ENCODE measurements around the gene USP6.

DNA sequence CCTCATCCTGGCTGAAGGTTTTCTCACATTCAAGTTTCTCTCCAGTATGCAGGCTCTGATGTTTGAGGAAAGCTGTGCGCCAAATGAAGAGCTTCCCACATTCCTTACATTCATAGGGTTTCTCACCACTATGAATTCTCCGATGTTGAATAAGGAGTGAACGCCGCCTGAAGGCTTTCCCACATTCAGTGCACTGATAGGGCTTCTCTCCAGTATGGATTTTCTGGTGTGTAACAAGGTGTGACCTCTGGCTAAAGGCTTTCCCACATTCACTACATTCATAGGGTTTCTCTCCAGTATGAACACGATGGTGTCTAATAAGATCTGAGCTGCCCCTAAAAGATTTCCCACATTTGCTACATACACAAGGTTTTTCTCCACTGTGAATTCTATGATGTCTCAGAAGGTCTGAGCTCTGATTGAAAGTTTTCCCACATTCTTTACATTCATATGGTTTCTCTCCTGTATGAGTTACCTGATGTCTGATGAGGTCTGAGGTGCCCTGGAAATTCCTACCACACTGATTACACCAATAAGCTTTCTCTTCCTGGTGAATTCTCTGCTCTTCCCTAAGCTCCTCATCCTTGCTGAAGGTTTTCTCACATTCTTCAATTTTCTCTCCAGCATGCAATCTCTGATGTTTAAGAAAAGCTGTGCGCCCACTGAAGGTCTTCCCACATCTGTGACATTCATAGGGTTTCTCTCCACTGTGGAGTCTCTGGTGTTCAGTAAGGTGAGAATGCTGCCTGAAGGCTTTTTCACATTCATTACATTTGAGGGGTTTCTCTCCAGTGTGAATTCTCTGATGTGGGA is 67.0 kb downstream of the USP6 start:
- TF ChIP-seq ZBTB8A (CRISPR knock-in tag; IDR thresholded peaks at IDR 0.05; ENCODE audit: borderline replicate concordance, low read depth) (no peak), POLR2AphosphoS5 (IDR thresholded peaks at IDR 0.05; ENCODE audit: low read depth, low read length) (no peak)
- TF ChIP-seq, protein P1, sequence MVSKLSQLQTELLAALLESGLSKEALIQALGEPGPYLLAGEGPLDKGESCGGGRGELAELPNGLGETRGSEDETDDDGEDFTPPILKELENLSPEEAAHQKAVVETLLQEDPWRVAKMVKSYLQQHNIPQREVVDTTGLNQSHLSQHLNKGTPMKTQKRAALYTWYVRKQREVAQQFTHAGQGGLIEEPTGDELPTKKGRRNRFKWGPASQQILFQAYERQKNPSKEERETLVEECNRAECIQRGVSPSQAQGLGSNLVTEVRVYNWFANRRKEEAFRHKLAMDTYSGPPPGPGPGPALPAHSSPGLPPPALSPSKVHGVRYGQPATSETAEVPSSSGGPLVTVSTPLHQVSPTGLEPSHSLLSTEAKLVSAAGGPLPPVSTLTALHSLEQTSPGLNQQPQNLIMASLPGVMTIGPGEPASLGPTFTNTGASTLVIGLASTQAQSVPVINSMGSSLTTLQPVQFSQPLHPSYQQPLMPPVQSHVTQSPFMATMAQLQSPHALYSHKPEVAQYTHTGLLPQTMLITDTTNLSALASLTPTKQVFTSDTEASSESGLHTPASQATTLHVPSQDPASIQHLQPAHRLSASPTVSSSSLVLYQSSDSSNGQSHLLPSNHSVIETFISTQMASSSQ (IDR thresholded peaks at IDR 0.05; ENCODE audit: low read depth), result no peak
- TF ChIP-seq, protein P1 (CRISPR knock-in tag; IDR thresholded peaks at IDR 0.05; ENCODE audit: borderline replicate concordance), result no peak

Measured in HepG2 (cell line).